Epithelial cell of proximal tubule (primary cell): Measurements from ENCODE around the gene ERI3. TPM values are rescaled to one million over a fixed set of nuclear protein-coding genes. Genes with fewer than 3 reads are reported as not detected.

Experiments used
- DNase-seq: peaks from one replicate; pipeline ENCODE4 v3.0.0-alpha.2; 2011; ENCODE audit warnings: low read depth
- H3K4me3 ChIP-seq: 2 replicates; pipeline ENCODE4 v1.5.1; 2011; ENCODE audit warnings: low read depth, mild to moderate bottlenecking, low read length
- CTCF ChIP-seq: conservative IDR thresholded peaks from 2 replicates; pipeline ENCODE4 v1.5.1; 2012; ENCODE audit warnings: low read depth, mild to moderate bottlenecking, low read length
- total RNA-seq: library from RNA; depleted of rRNA; stranded (reverse); fragments of >200 nt; gene quantifications from 2 replicates; pipeline ENCODE4 v1.2.3, GENCODE V29; 2015

The ERI3 gene
- total RNA-seq, 1 donor from 2014 or later, result 51.7 TPM

- H3K4me3 ChIP-seq, result no peak overlapping the region
- DNase-seq, result no peak
- TF ChIP-seq CTCF, result no peak
These were observed 92.1 kb downstream of the ERI3 start for GRCh38 chr1:44262816-44263567.

GRCh38 chr1:44262414-44262813 is 92.6 kb downstream of the ERI3 start:
- DNase-seq, result no peak
- no peak overlapping the region for H3K4me3 ChIP-seq
- TF ChIP-seq CTCF, result no peak

DNA sequence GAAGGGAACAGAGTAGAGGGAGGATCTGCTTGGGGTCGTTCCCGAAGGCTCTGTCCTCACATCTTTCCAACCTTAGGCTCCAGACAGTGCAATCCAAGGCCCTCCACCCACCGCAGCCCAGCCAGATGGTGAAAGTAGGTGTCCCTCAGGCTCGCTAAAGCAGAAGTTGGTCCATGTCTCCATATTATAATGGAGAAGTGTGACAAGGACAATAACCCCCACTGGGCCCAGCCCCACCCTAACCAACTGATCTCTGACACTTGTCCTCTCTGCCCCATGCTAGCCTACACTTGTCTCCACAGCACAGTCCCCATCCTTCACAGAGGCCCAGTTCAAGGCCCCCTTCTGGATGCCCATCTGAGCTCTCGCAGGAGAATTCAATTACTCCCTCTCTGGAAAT is 93.1 kb downstream of the ERI3 start:
- DNase-seq, result no peak
- no peak overlapping the region for H3K4me3 ChIP-seq
- no peak for TF ChIP-seq CTCF

DNA sequence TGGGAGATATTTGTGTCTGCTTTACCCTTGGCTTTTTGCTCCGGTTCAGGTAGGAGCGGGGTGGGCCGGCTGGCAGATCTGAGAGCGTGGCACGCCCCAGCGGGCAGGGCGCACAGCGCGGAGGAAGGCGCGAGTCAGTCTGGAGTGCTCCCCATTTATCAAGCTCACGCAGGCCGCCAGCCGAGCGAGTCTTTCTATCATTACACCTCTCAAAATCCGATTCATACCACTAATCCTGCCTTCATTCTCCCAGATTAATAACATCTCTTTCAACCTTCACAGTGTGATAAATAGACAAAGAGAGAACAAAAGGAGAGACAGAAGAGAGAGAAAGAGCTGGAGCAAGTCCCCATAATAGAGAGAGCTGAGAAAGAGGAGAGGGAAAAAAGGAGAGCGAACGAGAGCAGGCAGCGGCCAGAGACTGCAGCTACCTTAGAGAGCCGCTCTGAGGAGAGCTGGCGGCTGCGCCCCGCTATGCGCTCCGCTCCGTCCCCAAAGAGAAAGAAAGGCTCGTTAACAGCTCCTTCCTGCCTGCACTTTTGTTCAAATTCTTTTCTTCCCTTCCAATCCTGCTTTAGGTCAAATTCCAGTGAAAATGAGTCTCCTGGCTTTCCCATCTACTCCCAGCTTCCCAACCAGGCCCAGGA is 93.8 kb downstream of the ERI3 start:
- no peak for DNase-seq
- no peak overlapping the region for H3K4me3 ChIP-seq
- no peak for TF ChIP-seq CTCF

GRCh38 chr1:44260792-44261170 is 94.3 kb downstream of the ERI3 start:
- no peak overlapping the region for H3K4me3 ChIP-seq
- TF ChIP-seq CTCF, result no peak
- no peak for DNase-seq

DNA sequence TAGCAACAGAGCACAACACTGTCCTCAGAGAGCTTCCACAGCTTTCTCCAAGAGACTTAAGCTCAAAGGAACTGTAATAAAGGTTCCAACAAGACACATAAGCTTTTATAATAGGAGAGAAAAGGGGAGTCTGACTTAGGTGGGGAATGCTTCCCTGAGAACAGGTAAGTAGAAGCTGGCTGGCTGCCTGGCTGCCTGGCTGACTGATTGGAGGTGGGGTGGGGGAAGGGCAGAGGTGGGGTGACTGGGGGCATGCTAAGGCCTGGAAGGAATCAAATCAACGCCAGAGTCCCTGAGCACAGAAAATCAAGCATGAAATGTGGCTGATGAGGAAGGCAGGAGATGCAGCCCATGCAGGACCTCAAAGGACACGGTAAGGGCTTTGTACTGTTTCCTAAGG is 96.0 kb downstream of the ERI3 start:
- TF ChIP-seq CTCF, result no peak
- DNase-seq, result no peak
- no peak overlapping the region for H3K4me3 ChIP-seq
